Measurements from ENCODE around the gene DERA.

The DERA gene

GRCh38 chr12:16070113-16070512 lies 159.0 kb downstream of the DERA start:
- FAIRE-seq (no peak), DNase-seq (ENCODE audit: insufficient read length, low spot score) (no peak)
- TF ChIP-seq POLR2A (IDR thresholded peaks at IDR 0.05; ENCODE audit: low read depth, low read length) = no peak

- FAIRE-seq (no peak), DNase-seq (ENCODE audit: insufficient read length, low spot score) (no peak)
- no peak for TF ChIP-seq POLR2A (IDR thresholded peaks at IDR 0.05; ENCODE audit: low read depth, low read length)
Measured at GRCh38 chr12:16072678-16073077, 161.5 kb downstream of the DERA start.

DNA sequence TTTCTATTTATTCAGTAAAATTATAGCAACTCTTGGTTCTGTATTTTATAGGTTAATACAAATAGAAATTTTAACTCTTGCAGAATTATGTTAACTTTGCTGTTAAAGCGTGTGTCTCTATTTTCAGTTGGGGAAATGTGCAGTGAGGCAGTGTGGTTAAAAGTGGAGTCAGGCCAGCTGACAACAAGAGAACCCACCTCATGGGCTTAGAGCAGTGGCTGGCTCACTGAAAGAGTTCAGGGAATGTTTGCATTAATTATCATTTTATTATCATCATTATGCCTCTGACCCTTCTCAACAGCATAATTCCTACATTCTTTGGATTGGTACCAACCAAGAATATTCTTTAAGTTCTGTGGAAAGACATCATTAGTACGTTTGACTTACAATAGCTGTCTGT lies 163.8 kb downstream of the DERA start:
- FAIRE-seq (no peak), DNase-seq (ENCODE audit: insufficient read length, low spot score) (no peak)
- TF ChIP-seq POLR2A (IDR thresholded peaks at IDR 0.05; ENCODE audit: low read depth, low read length) = no peak

DNA sequence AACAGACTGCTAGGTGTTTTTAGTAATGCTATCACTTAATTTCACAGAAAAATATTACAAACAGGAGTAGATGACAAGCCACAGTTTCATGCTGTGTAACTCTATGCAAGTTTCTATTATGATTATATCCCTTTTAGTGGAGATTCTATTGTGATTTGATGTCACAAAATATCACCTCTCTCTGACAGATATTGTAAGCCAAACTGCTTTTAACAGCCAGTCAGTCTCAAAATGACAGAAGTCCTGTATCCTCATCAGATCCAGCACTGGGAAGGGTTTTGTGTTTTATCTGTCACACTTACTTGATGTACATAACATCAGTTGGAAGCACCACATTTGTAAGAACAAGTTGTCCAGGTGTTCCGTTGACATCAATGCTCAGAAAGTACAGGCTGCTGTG lies 164.8 kb downstream of the DERA start:
- TF ChIP-seq POLR2A (IDR thresholded peaks at IDR 0.05; ENCODE audit: low read depth, low read length) = no peak
- DNase-seq (ENCODE audit: insufficient read length, low spot score) = no peak
- no peak for FAIRE-seq

DNA sequence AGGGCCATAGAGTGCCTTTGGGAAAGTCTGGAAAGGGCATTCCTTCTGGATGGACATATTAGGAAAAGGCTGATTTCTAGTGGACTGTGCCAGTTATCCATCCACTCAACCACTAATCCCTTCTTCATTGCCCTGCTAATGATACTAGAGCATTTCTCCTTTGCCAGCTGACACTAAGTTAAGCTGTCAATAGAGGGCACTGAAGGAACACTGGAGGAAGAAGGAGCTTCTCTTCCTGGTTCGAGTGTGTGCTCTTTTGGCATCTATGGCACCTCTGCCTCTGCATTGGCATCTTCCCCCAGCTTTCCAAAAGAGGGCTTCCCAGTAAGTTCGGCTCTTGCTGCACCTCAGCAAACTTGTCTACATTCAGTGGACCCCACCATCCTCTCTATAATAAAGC lies 165.4 kb downstream of the DERA start:
- peak; percentile 68 for FAIRE-seq
- TF ChIP-seq POLR2A (IDR thresholded peaks at IDR 0.05; ENCODE audit: low read depth, low read length) = no peak
- no peak for DNase-seq (ENCODE audit: insufficient read length, low spot score)

GRCh38 chr12:16076970-16077522 lies 165.9 kb downstream of the DERA start:
- DNase-seq (ENCODE audit: insufficient read length, low spot score) (no peak), FAIRE-seq (no peak)
- no peak for TF ChIP-seq POLR2A (IDR thresholded peaks at IDR 0.05; ENCODE audit: low read depth, low read length)

GRCh38 chr12:16086462-16086861 lies 175.3 kb downstream of the DERA start:
- no peak for DNase-seq (ENCODE audit: insufficient read length, low spot score)
- TF ChIP-seq POLR2A (IDR thresholded peaks at IDR 0.05; ENCODE audit: low read depth, low read length) = no peak
- no peak for FAIRE-seq

GRCh38 chr12:16086942-16087341 lies 175.8 kb downstream of the DERA start:
- no peak for TF ChIP-seq POLR2A (IDR thresholded peaks at IDR 0.05; ENCODE audit: low read depth, low read length)
- FAIRE-seq = no peak
- no peak for DNase-seq (ENCODE audit: insufficient read length, low spot score)
